WTC11 (cell line): ENCODE results near the gene ENTREP1.

Experiments used
- ATF3 ChIP-seq: sonication (generic); formaldehyde crosslinking; conservative IDR thresholded peaks from 2 replicates; pipeline ENCODE4 v1.8.1; 2022; ENCODE audit warnings: mild to moderate bottlenecking, missing genetic modification reagents
- CBFB ChIP-seq: sonication (generic); formaldehyde crosslinking; IDR thresholded peaks from 2 replicates; pipeline ENCODE4 v1.8.1; 2022; ENCODE audit warnings: mild to moderate bottlenecking, low read depth, missing genetic modification reagents
- FOXP1 ChIP-seq: sonication (generic); formaldehyde crosslinking; IDR thresholded peaks from 2 replicates; pipeline ENCODE4 v1.8.0; 2022; ENCODE audit warnings: missing genetic modification reagents, mild to moderate bottlenecking, moderate library complexity, borderline replicate concordance
- NR1H2 ChIP-seq: sonication (generic); formaldehyde crosslinking; IDR thresholded peaks from 2 replicates; pipeline ENCODE4 v1.9.0; 2021; ENCODE audit warnings: mild to moderate bottlenecking, moderate library complexity, missing genetic modification reagents
- SP1 ChIP-seq: sonication (generic); formaldehyde crosslinking; conservative IDR thresholded peaks from 2 replicates; pipeline ENCODE4 v1.8.1; 2022; ENCODE audit warnings: missing genetic modification reagents
- TEAD4 ChIP-seq: sonication (generic); formaldehyde crosslinking; IDR thresholded peaks from 2 replicates; pipeline ENCODE4 v1.8.0; 2022; ENCODE audit warnings: mild to moderate bottlenecking, missing genetic modification reagents
- ZNF512 ChIP-seq: sonication (generic); formaldehyde crosslinking; IDR thresholded peaks from 2 replicates; pipeline ENCODE4 v1.8.1; 2022; ENCODE audit warnings: missing genetic modification reagents, borderline replicate concordance
- TF ChIP-seq, protein P1 (sequence below): fragments of 250-450 bp; sonication (Bioruptor Pico); IDR thresholded peaks from 2 replicates; pipeline ENCODE4 v2.1.2; 2022; ENCODE audit warnings: mild to moderate bottlenecking, moderate library complexity
- TF ChIP-seq, protein P2 (sequence below): fragments of 200-600 bp; IDR thresholded peaks from 2 replicates; pipeline ENCODE4 v1.8.0; 2022; ENCODE audit warnings: antibody characterized with exemption
- TF ChIP-seq, protein P3 (sequence below): sonication (generic); formaldehyde crosslinking; IDR thresholded peaks from 2 replicates; pipeline ENCODE4 v1.8.1; 2023; ENCODE audit warnings: mild to moderate bottlenecking, missing genetic modification reagents

GRCh38 chr9:69346596-69347390 is 21.8 kb downstream of the ENTREP1 start:
- TF ChIP-seq, protein P1, sequence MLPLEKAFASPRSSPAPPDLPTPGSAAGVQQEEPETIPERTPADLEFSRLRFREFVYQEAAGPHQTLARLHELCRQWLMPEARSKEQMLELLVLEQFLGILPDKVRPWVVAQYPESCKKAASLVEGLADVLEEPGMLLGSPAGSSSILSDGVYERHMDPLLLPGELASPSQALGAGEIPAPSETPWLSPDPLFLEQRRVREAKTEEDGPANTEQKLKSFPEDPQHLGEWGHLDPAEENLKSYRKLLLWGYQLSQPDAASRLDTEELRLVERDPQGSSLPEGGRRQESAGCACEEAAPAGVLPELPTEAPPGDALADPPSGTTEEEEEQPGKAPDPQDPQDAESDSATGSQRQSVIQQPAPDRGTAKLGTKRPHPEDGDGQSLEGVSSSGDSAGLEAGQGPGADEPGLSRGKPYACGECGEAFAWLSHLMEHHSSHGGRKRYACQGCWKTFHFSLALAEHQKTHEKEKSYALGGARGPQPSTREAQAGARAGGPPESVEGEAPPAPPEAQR (CRISPR knock-in tag), result no peak
- TF ChIP-seq, protein P2, sequence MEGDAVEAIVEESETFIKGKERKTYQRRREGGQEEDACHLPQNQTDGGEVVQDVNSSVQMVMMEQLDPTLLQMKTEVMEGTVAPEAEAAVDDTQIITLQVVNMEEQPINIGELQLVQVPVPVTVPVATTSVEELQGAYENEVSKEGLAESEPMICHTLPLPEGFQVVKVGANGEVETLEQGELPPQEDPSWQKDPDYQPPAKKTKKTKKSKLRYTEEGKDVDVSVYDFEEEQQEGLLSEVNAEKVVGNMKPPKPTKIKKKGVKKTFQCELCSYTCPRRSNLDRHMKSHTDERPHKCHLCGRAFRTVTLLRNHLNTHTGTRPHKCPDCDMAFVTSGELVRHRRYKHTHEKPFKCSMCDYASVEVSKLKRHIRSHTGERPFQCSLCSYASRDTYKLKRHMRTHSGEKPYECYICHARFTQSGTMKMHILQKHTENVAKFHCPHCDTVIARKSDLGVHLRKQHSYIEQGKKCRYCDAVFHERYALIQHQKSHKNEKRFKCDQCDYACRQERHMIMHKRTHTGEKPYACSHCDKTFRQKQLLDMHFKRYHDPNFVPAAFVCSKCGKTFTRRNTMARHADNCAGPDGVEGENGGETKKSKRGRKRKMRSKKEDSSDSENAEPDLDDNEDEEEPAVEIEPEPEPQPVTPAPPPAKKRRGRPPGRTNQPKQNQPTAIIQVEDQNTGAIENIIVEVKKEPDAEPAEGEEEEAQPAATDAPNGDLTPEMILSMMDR, result no peak
- TF ChIP-seq FOXP1 (CRISPR knock-in tag) (no peak), SP1 (CRISPR knock-in tag) (no peak), CBFB (no peak), TEAD4 (CRISPR knock-in tag) (no peak), ATF3 (CRISPR knock-in tag) (no peak), NR1H2 (CRISPR knock-in tag) (no peak), ZNF512 (CRISPR knock-in tag) (no peak)
- TF ChIP-seq, protein P3, sequence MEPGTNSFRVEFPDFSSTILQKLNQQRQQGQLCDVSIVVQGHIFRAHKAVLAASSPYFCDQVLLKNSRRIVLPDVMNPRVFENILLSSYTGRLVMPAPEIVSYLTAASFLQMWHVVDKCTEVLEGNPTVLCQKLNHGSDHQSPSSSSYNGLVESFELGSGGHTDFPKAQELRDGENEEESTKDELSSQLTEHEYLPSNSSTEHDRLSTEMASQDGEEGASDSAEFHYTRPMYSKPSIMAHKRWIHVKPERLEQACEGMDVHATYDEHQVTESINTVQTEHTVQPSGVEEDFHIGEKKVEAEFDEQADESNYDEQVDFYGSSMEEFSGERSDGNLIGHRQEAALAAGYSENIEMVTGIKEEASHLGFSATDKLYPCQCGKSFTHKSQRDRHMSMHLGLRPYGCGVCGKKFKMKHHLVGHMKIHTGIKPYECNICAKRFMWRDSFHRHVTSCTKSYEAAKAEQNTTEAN (CRISPR knock-in tag), result no peak
